ENCODE measurements around the gene FAM120A. TPM values are rescaled to one million over a fixed set of nuclear protein-coding genes. Genes with fewer than 3 reads are reported as not detected.

FAM120A gene
- total and polyA plus RNA-seq, 2 of the 13 experiments (the other 11 are each of a cell fraction or from before 2014, with no cell fraction given), result 41.3 to 44.4 TPM

DNA sequence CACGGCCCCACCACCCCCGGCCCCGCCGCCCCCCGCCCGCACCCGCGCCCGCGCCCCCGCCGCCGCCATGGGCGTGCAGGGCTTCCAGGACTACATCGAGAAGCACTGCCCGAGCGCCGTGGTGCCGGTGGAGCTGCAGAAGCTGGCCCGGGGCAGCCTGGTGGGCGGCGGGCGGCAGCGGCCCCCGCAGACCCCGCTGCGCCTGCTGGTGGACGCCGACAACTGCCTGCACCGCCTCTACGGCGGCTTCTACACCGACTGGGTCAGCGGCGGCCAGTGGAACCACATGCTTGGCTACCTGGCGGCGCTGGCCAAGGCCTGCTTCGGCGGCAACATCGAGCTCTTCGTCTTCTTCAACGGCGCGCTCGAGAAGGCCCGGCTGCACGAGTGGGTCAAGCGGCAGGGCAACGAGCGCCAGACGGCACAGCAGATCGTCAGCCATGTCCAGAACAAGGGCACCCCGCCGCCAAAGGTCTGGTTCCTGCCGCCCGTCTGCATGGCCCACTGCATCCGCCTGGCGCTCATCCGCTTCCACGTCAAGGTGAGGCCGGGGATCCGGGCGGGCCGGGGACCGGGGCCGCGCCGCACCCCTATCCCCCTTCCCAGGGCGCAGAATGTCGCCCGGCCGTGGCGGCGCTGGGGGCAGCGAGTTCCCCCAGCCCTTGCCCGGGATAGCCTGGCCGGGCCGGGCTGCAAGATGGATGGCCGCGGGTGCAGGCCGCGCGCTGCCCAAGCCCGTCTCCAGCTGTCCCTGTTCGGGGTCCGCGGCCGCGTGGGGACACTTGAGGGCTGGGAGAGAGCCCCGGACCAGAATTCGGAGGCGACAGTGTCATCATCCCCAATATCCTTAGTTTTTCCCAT, 594 bp downstream of the FAM120A start (continued):
- TF ChIP-seq ZNF687 (CRISPR knock-in tag; IDR thresholded peaks at IDR 0.05), result peak; percentile 81
- no peak for TF ChIP-seq ZNF713 (CRISPR knock-in tag; IDR thresholded peaks at IDR 0.05)
- no peak for TF ChIP-seq ZNF674 (CRISPR knock-in tag; IDR thresholded peaks at IDR 0.05; ENCODE audit: low read depth)
- TF ChIP-seq ZNF326 (CRISPR knock-in tag; IDR thresholded peaks at IDR 0.05; ENCODE audit: borderline replicate concordance), result no peak
- no peak for TF ChIP-seq RARG (CRISPR knock-in tag; IDR thresholded peaks at IDR 0.05; ENCODE audit: low read depth)
- TF ChIP-seq ZNF496 (CRISPR knock-in tag; IDR thresholded peaks at IDR 0.05; ENCODE audit: insufficient replicate concordance), result no peak
- no peak for TF ChIP-seq NFE2L2 (IDR thresholded peaks at IDR 0.05; ENCODE audit: low read length)
- no peak for TF ChIP-seq ZSCAN29 (CRISPR knock-in tag; conservative IDR thresholded peaks at IDR 0.05)
- TF ChIP-seq NAIF1 (CRISPR knock-in tag; IDR thresholded peaks at IDR 0.05; ENCODE audit: borderline replicate concordance), result no peak
- TF ChIP-seq ZNF841 (CRISPR knock-in tag; IDR thresholded peaks at IDR 0.05; ENCODE audit: borderline replicate concordance), result no peak
- TF ChIP-seq ZNF558 (CRISPR knock-in tag; IDR thresholded peaks at IDR 0.05; ENCODE audit: borderline replicate concordance), result peak; percentile 43; the same call in 1 of the 2 replicates
- TF ChIP-seq MEF2D (CRISPR knock-in tag; IDR thresholded peaks at IDR 0.05), result no peak
- no peak for TF ChIP-seq RAD51 (IDR thresholded peaks at IDR 0.05; ENCODE audit: borderline replicate concordance)
- TF ChIP-seq RAD21 (CRISPR knock-in tag; IDR thresholded peaks at IDR 0.05), result 0 out of 2 replicates have a peak, but pooled peaks have one; percentile 32
- TF ChIP-seq, protein P1, sequence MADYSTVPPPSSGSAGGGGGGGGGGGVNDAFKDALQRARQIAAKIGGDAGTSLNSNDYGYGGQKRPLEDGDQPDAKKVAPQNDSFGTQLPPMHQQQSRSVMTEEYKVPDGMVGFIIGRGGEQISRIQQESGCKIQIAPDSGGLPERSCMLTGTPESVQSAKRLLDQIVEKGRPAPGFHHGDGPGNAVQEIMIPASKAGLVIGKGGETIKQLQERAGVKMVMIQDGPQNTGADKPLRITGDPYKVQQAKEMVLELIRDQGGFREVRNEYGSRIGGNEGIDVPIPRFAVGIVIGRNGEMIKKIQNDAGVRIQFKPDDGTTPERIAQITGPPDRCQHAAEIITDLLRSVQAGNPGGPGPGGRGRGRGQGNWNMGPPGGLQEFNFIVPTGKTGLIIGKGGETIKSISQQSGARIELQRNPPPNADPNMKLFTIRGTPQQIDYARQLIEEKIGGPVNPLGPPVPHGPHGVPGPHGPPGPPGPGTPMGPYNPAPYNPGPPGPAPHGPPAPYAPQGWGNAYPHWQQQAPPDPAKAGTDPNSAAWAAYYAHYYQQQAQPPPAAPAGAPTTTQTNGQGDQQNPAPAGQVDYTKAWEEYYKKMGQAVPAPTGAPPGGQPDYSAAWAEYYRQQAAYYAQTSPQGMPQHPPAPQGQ (CRISPR knock-in tag; IDR thresholded peaks at IDR 0.05; ENCODE audit: borderline replicate concordance), result no peak

Measured in HepG2 (cell line).